Right cardiac atrium (tissue), 5 donors: ENCODE results near the gene ELOVL2. TPM values are rescaled to one million over a fixed set of nuclear protein-coding genes. Genes with fewer than 3 reads are reported as not detected.

Experiments used
- ATAC-seq, 2 donors: fragments of 200-7000 bp; cut with Tn5 transposase; one replicate each; pipeline versions ENCODE4 v1.8.0 to v1.9.1; 2020; ENCODE audit warnings: moderate library complexity in 2 of 2, mild to moderate bottlenecking in 1 of 2
- DNase-seq, 3 donors: peaks; one replicate each; pipeline ENCODE4 v3.0.0-alpha.2; 2020
- H3K27ac ChIP-seq: one replicate; pipeline ENCODE4 v1.5.1; 2013; ENCODE audit warnings: mild to moderate bottlenecking, low read length, control low read depth, moderate library complexity
- H3K27me3 ChIP-seq: one replicate; pipeline ENCODE4 v1.6.1; 2013; ENCODE audit not compliant: control insufficient read depth, insufficient read depth
- H3K4me1 ChIP-seq: one replicate; pipeline ENCODE4 v1.6.1; 2013; ENCODE audit warnings: low read length; ENCODE audit not compliant: control insufficient read depth, insufficient read depth
- H3K4me3 ChIP-seq: one replicate; pipeline ENCODE4 v1.5.1; 2013; ENCODE audit warnings: low read length, control low read depth
- H3K9me3 ChIP-seq: one replicate; pipeline ENCODE4 v1.6.1; 2013; ENCODE audit warnings: low read length; ENCODE audit not compliant: control insufficient read depth
- WGBS: extraction: QIAGEN DNeasy Blood & Tissue Kit; methylation state at CpG from one replicate; pipeline ENCODE4 v1.1.7; 2013; 5-methylcytosine and 5-hydroxymethylcytosine counted together
- intact Hi-C, 4 donors: fragments of 100-400 bp; cut with DNase I; formaldehyde crosslinking; loops; one replicate each; pipeline versions ENCODE4 v1.11.0 to v1.14.0; 2022 to 2023
- polyA plus RNA-seq: library from polyadenylated mRNA; stranded (reverse); fragments of 200-250 nt; gene quantifications from one replicate; pipeline ENCODE4 v1.2.3, GENCODE V29; 2013
- total RNA-seq, 4 donors: library from RNA; stranded (reverse); fragmentation: NEBNext Ultra II Directional; extraction: Animal tissue kit (Norgen Biotek cat#: 25700); gene quantifications; one replicate each; pipeline ENCODE4 v1.2.1, GENCODE V29; 2021
- donor health status: healthy with polysubstance abuse.
- donor health status: DM: no; HTN: yes; CAD: no.
- donor health status: DM: no; HTN: no; CAD: no.
- donor health status: DM: no; HTN: yes; CAD: no; lungs with severe emphysema.
- donor health status: DM: yes; HTN: yes; CAD: no.

The ELOVL2 gene
- total and polyA plus RNA-seq, 5 donors: 0.61 to 1.4 (median 1.1) TPM

DNA sequence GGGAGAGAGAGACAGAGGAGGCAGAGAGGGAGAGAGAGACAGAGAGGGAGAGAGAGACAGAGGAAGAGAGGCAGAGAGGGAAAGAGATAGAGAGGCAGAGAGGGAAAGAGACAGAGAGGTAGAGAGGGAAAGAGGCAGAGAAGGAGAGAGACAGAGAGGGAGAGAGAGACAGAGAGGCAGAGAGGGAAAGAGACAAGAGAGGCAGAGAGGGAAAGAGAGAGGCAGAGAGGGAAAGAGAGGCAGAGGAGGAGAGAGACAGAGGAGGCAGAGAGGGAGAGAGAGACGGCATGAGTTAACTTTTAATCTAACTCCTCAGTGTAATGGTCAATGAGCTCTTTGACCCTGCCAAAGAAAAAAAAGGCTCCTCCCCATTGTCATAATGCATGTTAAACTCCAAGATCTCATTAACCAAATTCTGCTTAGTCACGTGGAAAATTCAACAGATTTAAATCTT is 7.1 kb downstream of the ELOVL2 start:
- WGBS: 51% methylated on average over 2 of the region's 2 CpGs
- no peak overlapping the region for H3K4me3 ChIP-seq
- H3K27ac ChIP-seq: no peak overlapping the region
- intact Hi-C loops: no loop called here
- H3K4me1 ChIP-seq: no peaks in the 10 kb centered on the region
- no peaks in the 10 kb centered on the region for H3K27me3 ChIP-seq
- H3K9me3 ChIP-seq: no peaks in the 10 kb centered on the region
- DNase-seq (no peak), ATAC-seq (no peak)

- ATAC-seq (no peak), DNase-seq (no peak)
- Histone ChIP-seq H3K9me3 (no peaks in the 10 kb centered on the region), H3K4me3 (no peak overlapping the region), H3K27me3 (no peaks in the 10 kb centered on the region), H3K4me1 (no peaks in the 10 kb centered on the region), H3K27ac (no peak overlapping the region)
- WGBS: 90% methylated on average over 4 of the region's 4 CpGs
- intact Hi-C loops: no loop called here
Measured at GRCh38 chr6:11036351-11036740, 7.8 kb downstream of the ELOVL2 start.

GRCh38 chr6:11035616-11036350 is 8.3 kb downstream of the ELOVL2 start:
- H3K27me3 ChIP-seq: no peaks in the 10 kb centered on the region
- no peaks in the 10 kb centered on the region for H3K9me3 ChIP-seq
- 87% methylated on average over 7 of the region's 7 CpGs for WGBS
- intact Hi-C loops: no loop called here
- ATAC-seq (no peak), DNase-seq (no peak)
- H3K27ac ChIP-seq: no peak overlapping the region
- no peak overlapping the region for H3K4me3 ChIP-seq
- H3K4me1 ChIP-seq: no peaks in the 10 kb centered on the region

- DNase-seq (no peak), ATAC-seq (no peak)
- H3K9me3 ChIP-seq: no peaks in the 10 kb centered on the region
- no peaks in the 10 kb centered on the region for H3K4me1 ChIP-seq
- no peaks in the 10 kb centered on the region for H3K27me3 ChIP-seq
- H3K27ac ChIP-seq: no peak overlapping the region
- no peak overlapping the region for H3K4me3 ChIP-seq
- intact Hi-C loops: no loop called here
Measured at GRCh38 chr6:11033825-11034224, 10.3 kb downstream of the ELOVL2 start.

GRCh38 chr6:11030904-11031303 is 13.2 kb downstream of the ELOVL2 start:
- H3K4me1 ChIP-seq: no peaks in the 10 kb centered on the region
- H3K27ac ChIP-seq: no peak overlapping the region
- intact Hi-C loops: no loop called here
- ATAC-seq (no peak), DNase-seq (no peak)
- H3K4me3 ChIP-seq: no peak overlapping the region
- no peaks in the 10 kb centered on the region for H3K27me3 ChIP-seq
- no peaks in the 10 kb centered on the region for H3K9me3 ChIP-seq
- WGBS: 89% methylated on average over 4 of the region's 4 CpGs

DNA sequence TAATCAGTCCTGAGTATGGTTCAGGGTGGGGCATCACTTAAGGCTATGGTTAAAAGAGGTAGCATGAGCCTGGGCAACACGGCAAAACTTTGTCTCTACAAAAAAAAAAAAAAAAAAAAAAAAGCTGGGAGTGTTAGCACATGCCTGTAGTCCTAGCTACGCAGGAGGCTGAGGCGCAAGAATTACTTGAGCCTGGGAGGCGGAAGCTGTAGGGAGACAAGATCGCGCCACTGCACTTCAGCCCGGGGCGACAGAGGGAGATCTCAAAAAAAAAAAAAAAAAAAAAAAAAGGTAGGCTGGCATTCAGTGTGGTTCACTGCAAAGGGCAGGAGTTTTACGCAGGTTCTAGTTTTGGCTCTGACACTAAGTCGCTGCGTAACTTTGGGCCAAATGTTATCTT is 15.1 kb downstream of the ELOVL2 start:
- intact Hi-C loops: no loop called here
- WGBS: 94% methylated on average over 11 of the region's 11 CpGs
- DNase-seq: no peak
- Histone ChIP-seq H3K27ac (no peak overlapping the region), H3K4me3 (no peak overlapping the region), H3K9me3 (no peaks in the 10 kb centered on the region), H3K4me1 (no peaks in the 10 kb centered on the region), H3K27me3 (no peaks in the 10 kb centered on the region)
- ATAC-seq: no peak

DNA sequence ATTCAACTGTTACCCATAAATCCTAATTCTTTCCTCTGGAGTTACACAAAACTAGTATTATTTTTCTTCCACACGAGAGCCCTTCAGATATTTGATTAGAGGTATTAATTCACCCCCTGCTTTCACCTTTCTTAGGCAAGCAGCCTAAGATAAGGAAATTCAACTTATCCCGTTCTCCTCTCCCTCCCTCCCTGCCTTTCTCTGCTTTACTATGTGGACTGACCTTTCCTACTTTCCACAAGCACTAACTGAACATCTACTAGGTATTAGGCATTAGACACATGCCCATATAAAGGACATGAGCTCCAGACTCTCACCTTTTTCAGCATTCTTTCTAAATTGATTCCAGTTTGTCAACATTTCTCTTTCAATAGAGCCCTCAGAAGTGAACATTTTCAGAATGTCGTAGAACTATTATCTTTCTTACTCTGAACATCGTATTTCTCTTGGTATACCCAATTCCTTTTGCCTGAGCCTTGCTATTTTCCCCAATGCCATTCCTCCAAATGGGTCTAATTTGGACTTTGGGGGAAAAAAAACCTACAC is 16.5 kb downstream of the ELOVL2 start:
- H3K27me3 ChIP-seq: no peaks in the 10 kb centered on the region
- H3K4me1 ChIP-seq: no peaks in the 10 kb centered on the region
- H3K9me3 ChIP-seq: no peaks in the 10 kb centered on the region
- DNase-seq (no peak), ATAC-seq (no peak)
- WGBS: 86% methylated on average over 4 of the region's 4 CpGs
- no peak overlapping the region for H3K4me3 ChIP-seq
- no peak overlapping the region for H3K27ac ChIP-seq
- intact Hi-C loops: no loop called here

GRCh38 chr6:11025921-11026635 is 18.0 kb downstream of the ELOVL2 start:
- intact Hi-C loops: no loop called here
- DNase-seq (no peak), ATAC-seq (peak; percentile 53 to 56)
- Histone ChIP-seq H3K27ac (no peak overlapping the region), H3K4me1 (peaks cover 6% of the 10 kb centered on the region), H3K27me3 (no peaks in the 10 kb centered on the region), H3K4me3 (no peak overlapping the region), H3K9me3 (no peaks in the 10 kb centered on the region)
- 22% methylated on average over 10 of the region's 10 CpGs for WGBS

DNA sequence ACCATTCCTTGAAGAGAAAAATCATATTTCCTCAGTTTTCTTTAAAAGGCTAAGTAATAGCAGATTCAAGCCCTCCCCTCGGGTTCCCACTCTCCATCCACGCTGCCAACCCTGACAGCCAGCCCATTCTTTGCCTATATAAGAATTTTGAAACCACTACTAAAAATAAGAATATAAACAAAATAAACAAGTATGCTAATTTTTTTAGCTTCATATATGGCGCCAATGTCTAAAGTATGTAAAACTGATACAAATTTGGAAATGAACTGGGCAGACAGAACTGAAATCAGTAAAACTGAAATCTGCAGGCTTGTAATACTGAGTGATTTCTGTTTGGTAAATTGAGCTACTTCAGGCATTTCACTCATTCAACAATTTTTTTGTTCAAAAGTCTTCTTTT is 19.0 kb downstream of the ELOVL2 start:
- H3K9me3 ChIP-seq: no peaks in the 10 kb centered on the region
- intact Hi-C loops: no loop called here
- ATAC-seq (no peak), DNase-seq (no peak)
- peaks cover 6% of the 10 kb centered on the region for H3K4me1 ChIP-seq
- no peak overlapping the region for H3K27ac ChIP-seq
- H3K27me3 ChIP-seq: no peaks in the 10 kb centered on the region
- no peak overlapping the region for H3K4me3 ChIP-seq
- WGBS: 91% methylated on average over 3 of the region's 3 CpGs

DNA sequence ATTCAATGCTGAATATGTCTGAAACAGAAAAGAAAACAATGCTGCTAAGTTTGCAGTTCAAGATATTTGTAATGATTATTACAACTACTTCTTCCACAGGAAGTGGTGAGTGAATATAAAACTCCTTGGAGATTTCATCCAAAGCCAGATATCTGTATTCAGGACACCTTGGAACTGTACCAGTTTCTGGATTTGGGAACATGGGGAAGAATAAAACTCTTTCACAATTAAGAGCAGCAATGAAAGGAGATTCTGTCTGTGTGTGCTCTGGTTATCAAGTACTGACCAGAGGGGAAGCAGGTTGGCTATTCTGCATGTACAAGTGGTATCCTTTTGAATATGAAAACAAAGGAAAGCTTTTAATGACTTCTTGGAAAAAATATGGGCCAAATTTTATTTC is 21.1 kb downstream of the ELOVL2 start:
- Histone ChIP-seq H3K4me3 (no peak overlapping the region), H3K27ac (no peak overlapping the region), H3K27me3 (no peaks in the 10 kb centered on the region), H3K4me1 (peaks cover 6% of the 10 kb centered on the region), H3K9me3 (no peaks in the 10 kb centered on the region)
- intact Hi-C loops: no loop called here
- ATAC-seq (peak; percentile 74 to 76), DNase-seq (no peak)

DNA sequence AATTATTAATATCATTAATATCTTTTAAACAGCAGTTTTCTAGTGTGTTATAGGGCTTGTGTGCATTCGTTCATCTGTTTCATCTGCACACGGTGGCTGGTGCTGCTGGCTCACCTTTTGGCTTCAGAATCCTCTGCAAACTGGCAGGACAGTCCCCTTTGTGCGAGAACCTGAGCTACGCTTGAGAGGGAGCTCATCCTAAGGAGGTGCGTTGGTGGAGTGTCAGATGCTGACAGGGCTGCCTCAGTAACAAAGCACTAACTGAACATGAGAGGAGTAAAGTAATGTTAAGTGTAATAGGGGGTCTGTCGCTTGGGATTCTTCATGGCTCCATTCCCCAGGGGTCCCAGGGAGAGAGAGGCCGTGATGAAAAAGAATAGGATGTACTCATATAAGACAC is 22.4 kb downstream of the ELOVL2 start:
- DNase-seq (no peak), ATAC-seq (no peak)
- no peaks in the 10 kb centered on the region for H3K27me3 ChIP-seq
- WGBS: 67% methylated on average over 7 of the region's 7 CpGs
- intact Hi-C loops: no loop called here
- H3K4me1 ChIP-seq: peaks cover 6% of the 10 kb centered on the region
- H3K9me3 ChIP-seq: no peaks in the 10 kb centered on the region
- H3K27ac ChIP-seq: no peak overlapping the region
- H3K4me3 ChIP-seq: no peak overlapping the region
